Loucy (cell line): ENCODE results near the gene CAMTA1.

Experiments
- H2AFZ ChIP-seq: fragments of 200-600 bp; sonication (generic); 2 replicates; pipeline ENCODE4 v1.6.0; 2016; ENCODE audit warnings: antibody characterized with exemption, mild to moderate bottlenecking, low read length, moderate library complexity
- H3F3A ChIP-seq: fragments of 200-600 bp; 2 replicates; pipeline ENCODE4 v1.6.0; 2016; ENCODE audit warnings: antibody characterized with exemption, low read depth, mild to moderate bottlenecking
- H3K27me3 ChIP-seq: fragments of 200-600 bp; sonication (generic); 2 replicates; pipeline ENCODE4 v1.6.1; 2014; ENCODE audit warnings: low read length, mild to moderate bottlenecking; ENCODE audit not compliant: insufficient read depth, poor library complexity, severe bottlenecking
- H3K36me3 ChIP-seq: fragments of 200-600 bp; sonication (generic); 2 replicates; pipeline ENCODE4 v1.6.1; 2016; ENCODE audit warnings: low read length; ENCODE audit not compliant: insufficient read depth
- H3K4me1 ChIP-seq: fragments of 200-600 bp; sonication (generic); 2 replicates; pipeline ENCODE4 v1.5.1; 2014; ENCODE audit warnings: low read length, mild to moderate bottlenecking; ENCODE audit not compliant: insufficient read depth, poor library complexity, severe bottlenecking
- H3K4me2 ChIP-seq: fragments of 200-600 bp; sonication (generic); 2 replicates; pipeline ENCODE4 v1.6.0; 2014; ENCODE audit warnings: antibody characterized with exemption, low read length, low read depth, mild to moderate bottlenecking; ENCODE audit not compliant: poor library complexity, severe bottlenecking
- H3K4me3 ChIP-seq: fragments of 200-600 bp; sonication (generic); 2 replicates; pipeline ENCODE4 v1.5.1; 2014; ENCODE audit warnings: low read length, mild to moderate bottlenecking, mixed read lengths; ENCODE audit not compliant: poor library complexity, severe bottlenecking
- H3K79me2 ChIP-seq: fragments of 200-600 bp; sonication (generic); 2 replicates; pipeline ENCODE4 v1.6.1; 2014; ENCODE audit warnings: low read length; ENCODE audit not compliant: insufficient read depth
- H3K9ac ChIP-seq: fragments of 200-600 bp; sonication (generic); 2 replicates; pipeline ENCODE4 v1.6.0; 2014; ENCODE audit warnings: mild to moderate bottlenecking, low read depth, low read length, moderate library complexity; ENCODE audit not compliant: poor library complexity, severe bottlenecking
- H3K9me2 ChIP-seq: fragments of 200-600 bp; sonication (generic); replicated peaks from 2 replicates; pipeline ENCODE4 v1.6.1; 2016; ENCODE audit warnings: low read depth, low read length, mixed read lengths
- H3K9me3 ChIP-seq: fragments of 200-600 bp; sonication (generic); 2 replicates; pipeline ENCODE4 v1.6.1; 2014; ENCODE audit warnings: mild to moderate bottlenecking, antibody characterized with exemption, low read length, low read depth; ENCODE audit not compliant: insufficient read depth
- H4K20me1 ChIP-seq: fragments of 200-600 bp; sonication (generic); 2 replicates; pipeline ENCODE4 v1.6.0; 2014; ENCODE audit warnings: antibody characterized with exemption, low read length, mild to moderate bottlenecking; ENCODE audit not compliant: insufficient read depth, poor library complexity, severe bottlenecking
- CTCF ChIP-seq: fragments of 200-600 bp; sonication (generic); conservative IDR thresholded peaks from 2 replicates; pipeline ENCODE4 v1.5.1; 2014; ENCODE audit warnings: mild to moderate bottlenecking, antibody characterized with exemption, low read length
- EZH2phosphoT487 ChIP-seq: fragments of 200-600 bp; IDR thresholded peaks from 2 replicates; pipeline ENCODE4 v1.6.1; 2018; ENCODE audit warnings: antibody characterized with exemption, mild to moderate bottlenecking, moderate library complexity, borderline replicate concordance

The CAMTA1 gene

GRCh38 chr1:7384679-7385078 lies 599.4 kb downstream of the CAMTA1 start:
- H3K27me3 ChIP-seq, result no peaks in the 10 kb centered on the region
- no peaks in the 10 kb centered on the region for H3K9me2 ChIP-seq
- no peak overlapping the region for H3K4me3 ChIP-seq
- no peaks in the 10 kb centered on the region for H4K20me1 ChIP-seq
- no peaks in the 10 kb centered on the region for H3K36me3 ChIP-seq
- TF ChIP-seq EZH2phosphoT487 (no peak), CTCF (no peak)
- H3K9me3 ChIP-seq, result no peaks in the 10 kb centered on the region
- H3K9ac ChIP-seq, result no peak overlapping the region
- H3K4me1 ChIP-seq, result no peaks in the 10 kb centered on the region
- H3K79me2 ChIP-seq, result no peaks in the 10 kb centered on the region
- H3K4me2 ChIP-seq, result no peak overlapping the region
- H2AFZ ChIP-seq, result no peak overlapping the region
- no peaks in the 10 kb centered on the region for H3F3A ChIP-seq

DNA sequence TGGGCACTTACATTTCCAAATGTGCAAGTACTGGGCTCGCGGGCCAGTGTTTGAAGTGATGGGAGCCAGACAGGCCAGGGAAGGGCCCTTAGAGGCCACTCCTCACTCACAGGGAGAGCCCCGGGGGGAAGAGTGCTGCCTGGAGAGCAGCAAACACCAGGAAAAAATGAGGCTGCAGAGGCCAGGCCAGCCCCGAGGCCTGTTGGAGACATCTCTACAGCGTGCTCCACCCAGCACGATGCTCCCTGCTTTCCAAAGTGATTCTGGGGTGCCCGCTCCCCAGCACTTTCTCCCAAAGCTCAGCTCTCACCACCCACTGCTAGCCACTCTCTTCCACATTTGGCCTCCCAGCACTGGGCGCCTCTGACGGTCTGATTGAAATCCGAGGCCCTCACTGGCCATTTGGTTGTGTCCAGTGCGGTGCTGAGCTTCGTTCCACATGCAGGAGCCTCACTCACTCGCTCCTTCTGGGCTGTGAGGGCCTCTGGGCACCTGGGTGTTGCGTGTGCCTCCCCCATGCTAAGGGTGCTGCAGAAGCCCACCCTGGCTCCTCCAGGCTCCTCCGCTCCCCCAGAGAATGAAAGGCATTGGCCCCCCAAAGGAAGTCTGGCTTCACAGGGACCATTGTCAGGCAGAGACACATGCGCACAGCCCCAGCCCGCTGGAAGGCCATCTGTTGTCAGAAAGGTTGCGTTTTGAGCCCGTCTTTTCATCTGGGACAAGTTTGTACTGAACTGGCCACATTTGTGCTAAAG lies 600.4 kb downstream of the CAMTA1 start:
- TF ChIP-seq CTCF, result no peak
- TF ChIP-seq EZH2phosphoT487, result no peak
- Histone ChIP-seq H3K4me2 (no peak overlapping the region), H3K79me2 (no peaks in the 10 kb centered on the region), H3F3A (no peaks in the 10 kb centered on the region), H3K27me3 (no peaks in the 10 kb centered on the region), H3K4me3 (no peak overlapping the region), H3K9me3 (no peaks in the 10 kb centered on the region), H3K4me1 (no peaks in the 10 kb centered on the region), H2AFZ (no peak overlapping the region), H3K36me3 (no peaks in the 10 kb centered on the region), H3K9me2 (no peaks in the 10 kb centered on the region), H3K9ac (no peak overlapping the region), H4K20me1 (no peaks in the 10 kb centered on the region)

DNA sequence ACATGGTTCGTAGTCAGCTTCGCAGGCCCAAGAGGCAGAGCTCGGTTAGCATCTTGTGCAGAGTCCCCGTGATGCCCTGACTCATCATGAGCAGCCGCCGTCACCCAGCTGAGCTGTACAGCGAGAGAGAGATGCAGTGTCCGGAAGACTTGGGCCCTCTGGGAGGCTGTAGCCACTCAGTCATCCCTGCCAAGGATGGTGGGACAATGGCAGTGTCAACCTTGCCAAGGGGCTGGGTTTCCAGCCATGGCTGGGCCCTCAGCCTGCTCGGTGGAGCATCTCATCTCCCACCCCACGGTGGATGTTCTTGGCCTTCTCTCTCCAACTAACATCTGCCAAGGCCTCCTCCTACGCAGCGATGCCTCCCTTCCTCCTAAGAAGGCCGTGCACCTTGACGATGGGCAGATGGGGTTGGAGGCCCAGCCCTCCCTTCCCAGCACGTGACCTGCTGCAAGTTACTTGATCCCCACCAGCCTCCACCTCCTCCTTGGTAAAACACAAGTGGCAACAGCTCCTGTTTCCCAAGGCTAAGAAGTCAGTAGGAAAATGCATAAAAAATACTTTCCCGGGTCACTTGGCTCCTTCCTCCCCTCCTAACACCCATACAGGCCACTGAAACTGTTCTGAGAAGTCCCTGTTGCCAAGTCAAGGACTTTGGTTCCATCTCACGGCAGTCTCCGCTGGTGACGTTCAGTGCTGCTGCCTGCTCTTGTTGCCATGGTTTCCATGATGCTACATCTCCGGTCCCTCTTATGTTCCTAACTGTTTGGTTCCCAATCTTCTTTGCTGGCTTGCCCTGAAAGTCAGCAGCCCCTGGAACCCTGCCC lies 601.2 kb downstream of the CAMTA1 start:
- no peak overlapping the region for H3K4me2 ChIP-seq
- TF ChIP-seq EZH2phosphoT487, result no peak
- TF ChIP-seq CTCF, result no peak
- H3K4me1 ChIP-seq, result no peaks in the 10 kb centered on the region
- H3K79me2 ChIP-seq, result no peaks in the 10 kb centered on the region
- no peaks in the 10 kb centered on the region for H3K9me2 ChIP-seq
- H3K27me3 ChIP-seq, result no peaks in the 10 kb centered on the region
- H3F3A ChIP-seq, result no peaks in the 10 kb centered on the region
- no peak overlapping the region for H3K9ac ChIP-seq
- no peak overlapping the region for H3K4me3 ChIP-seq
- H4K20me1 ChIP-seq, result no peaks in the 10 kb centered on the region
- no peak overlapping the region for H2AFZ ChIP-seq
- H3K9me3 ChIP-seq, result no peaks in the 10 kb centered on the region
- no peaks in the 10 kb centered on the region for H3K36me3 ChIP-seq
